Germinal center (tissue), 1 donor: ENCODE results near the gene LAPTM4A.

Experiments
- DNase-seq: peaks from one replicate; pipeline ENCODE4 v3.0.0; 2012; ENCODE audit warnings: mixed read lengths, low spot score

LAPTM4A gene

DNA sequence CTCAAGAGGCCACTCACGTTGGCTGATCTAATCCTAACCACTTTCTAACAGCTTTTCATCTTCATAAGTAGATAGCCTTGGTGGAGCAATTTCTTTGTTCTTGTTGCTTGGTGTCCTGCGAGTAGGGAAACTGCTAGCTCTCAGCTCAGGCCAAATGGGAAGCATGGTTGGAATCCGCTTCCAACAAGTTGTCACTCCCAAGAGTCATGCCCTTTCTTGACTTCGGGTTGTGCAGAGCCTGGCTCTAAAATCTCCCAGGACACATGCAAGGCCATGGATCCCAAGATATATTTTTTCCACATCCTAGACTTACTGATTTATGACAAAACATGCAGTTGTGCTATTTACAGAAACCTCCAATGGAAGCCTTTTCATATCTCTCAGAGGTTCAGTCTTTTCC lies 31.7 kb downstream of the LAPTM4A start:
- no peak for DNase-seq

DNA sequence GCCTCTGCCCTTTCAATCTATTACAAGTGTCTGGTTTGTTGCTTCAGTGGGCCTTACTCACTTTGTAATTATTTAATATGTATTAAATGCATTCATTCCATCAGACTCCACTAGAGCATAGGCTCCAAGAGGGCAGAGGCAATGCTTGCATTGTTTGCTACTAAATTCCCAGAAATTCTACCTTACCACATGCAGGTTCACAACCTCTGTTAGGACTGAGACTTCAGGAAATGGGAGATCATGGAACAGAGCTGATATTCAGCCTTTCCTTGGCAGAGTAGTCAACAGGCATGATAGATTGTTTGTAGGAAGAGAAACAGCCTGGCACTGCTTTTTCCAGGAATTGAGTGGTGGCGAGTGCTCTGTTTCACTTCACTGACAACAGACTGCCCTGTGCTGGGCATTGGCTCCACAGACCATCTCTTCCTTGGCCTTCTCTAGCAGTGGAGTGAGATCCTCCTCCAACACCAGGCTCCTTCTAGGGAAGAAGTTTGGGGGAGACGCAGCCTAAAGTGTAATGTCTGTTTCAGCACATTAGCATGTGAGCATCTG lies 32.8 kb downstream of the LAPTM4A start:
- DNase-seq = no peak

DNA sequence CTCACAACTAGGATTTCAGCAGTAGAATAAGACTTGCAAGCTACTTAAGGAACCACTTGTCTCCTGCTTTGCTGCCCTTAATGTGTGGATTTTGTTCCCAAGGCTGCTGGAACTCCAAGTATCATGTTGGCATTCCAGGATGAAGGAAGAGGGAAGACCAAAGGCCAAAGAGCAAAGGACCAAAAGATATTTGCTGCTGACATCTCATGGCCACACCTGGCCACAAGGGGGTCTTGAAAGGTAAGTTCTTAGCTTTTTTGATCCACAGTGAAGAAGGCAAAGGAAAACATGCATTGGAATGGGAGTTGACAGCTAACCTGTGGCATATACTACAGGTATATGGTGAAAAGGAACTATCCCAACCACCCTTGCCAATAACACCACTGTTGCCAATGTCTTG lies 35.1 kb downstream of the LAPTM4A start:
- no peak for DNase-seq

DNA sequence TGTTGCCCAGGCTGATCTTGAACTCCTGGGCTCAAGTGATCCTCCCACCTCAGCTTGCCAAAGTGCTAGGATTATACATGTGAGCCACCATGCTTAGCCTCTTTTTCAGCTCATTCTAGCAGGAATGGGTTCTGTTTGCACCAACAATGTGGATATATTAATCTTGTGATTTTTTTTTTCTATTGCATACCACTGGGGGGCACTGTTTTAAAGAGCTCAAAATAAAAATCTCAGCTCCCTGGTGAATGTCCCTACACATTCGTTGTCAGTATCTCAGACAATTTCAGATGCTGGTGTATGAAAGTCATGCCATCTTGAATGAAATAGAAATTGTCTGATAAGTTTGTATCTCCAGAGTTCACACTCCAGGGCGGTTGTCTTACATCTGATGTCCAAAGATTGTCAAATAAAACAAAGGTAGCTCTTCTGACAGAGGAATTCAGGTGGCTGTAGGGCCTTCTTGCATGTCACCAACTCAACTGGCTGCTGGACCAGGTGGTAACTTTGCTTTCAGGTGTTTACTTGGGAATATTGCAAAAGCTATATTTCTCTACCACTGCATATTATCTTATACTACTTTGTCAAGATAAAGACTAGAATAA lies 35.8 kb downstream of the LAPTM4A start:
- DNase-seq = peak; percentile 55

DNA sequence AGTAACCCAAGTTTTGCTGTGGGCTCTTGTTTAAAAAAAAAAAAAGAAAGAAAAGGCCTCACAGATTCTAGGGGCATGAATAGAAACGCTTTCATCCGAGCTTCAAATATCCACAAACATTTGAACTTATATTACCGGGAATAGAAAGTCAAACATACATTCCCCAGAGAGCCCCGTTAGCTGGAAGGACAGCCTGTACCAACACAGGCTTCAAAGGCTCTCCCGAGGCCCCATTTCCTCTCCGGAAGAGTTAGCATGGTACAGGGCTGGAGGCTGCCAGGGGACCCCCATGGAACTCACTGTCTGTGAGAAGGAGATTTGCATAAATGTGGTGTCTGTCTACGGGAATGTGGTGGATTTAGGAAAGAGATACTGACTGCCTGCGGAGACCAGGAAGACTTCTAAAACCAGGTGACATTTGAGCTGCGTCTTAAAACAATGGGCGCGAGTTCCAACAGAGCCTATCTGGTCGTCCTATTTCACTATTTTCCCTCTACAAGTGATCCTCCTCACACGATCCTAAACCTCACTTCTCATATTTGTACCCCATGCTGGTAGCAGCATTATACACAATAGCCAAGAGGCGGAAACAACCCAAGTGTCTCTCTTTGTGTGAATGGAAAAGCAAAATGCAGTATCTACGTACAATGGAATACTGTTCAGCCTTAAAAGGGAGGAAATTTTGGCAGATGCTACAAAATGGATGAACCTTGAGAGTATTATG lies 38.1 kb downstream of the LAPTM4A start:
- no peak for DNase-seq

DNA sequence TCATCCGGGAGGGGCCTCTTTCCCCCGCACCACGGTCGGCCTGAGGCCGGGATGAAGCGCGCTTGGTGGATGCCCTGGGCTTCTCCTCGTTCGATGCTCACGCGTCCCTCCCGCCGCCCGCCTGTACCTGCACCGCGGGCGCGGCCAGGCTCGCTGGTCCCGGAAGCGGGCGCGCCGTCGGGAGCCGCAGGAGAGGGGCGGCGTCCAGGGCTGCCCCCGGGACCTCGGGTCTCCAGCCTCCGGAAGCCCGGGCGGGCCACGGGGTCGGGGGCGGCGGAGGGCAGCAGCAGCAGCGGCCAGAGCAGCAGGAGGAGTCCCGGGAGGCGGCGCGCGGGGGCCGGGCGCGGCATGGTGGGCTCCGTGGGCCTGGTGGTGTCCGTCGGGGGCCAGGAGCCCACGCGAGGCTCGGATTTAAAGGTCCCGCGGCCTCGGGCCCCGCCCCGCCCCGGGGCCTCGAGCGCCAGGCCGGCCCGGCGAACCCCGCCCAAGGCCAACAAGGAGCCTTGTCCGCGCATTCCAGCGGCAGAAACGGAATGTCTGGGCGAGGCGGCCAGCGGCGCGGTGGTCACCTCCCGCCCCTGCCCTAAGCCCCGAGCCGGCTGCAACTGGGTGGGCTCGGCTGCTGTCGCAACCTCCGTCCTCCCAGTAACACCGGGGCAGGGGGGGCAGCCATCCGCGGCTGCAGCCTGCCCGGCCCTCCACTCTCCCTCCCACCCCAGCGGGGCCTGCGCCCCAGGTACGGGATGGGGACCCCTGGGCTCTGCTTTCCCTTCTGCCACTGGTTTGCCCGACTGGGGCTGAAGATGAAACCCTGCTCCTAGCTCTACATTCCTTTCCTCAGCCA lies 38.9 kb downstream of the LAPTM4A start, which contains the start of gene MATN3:
Gene MATN3 (minus strand): TSS at position 387 of the 844 bp plus-strand sequence. CDS start 37 bp downstream, at position 350.
- DNase-seq = peak; percentile 10

DNA sequence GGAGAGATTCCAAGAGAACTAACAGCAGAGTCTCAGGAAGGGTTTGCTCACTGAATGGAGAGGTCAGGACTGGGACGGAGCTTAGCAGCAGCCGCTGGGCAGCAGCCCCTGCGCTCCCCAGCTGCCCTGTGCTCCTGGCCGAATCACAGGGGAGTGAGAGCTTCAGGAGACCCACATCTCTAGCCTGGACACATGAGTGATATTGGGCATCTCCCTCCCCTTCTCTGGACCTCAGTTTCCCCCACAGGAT lies 39.5 kb downstream of the LAPTM4A start:
- DNase-seq = no peak

DNA sequence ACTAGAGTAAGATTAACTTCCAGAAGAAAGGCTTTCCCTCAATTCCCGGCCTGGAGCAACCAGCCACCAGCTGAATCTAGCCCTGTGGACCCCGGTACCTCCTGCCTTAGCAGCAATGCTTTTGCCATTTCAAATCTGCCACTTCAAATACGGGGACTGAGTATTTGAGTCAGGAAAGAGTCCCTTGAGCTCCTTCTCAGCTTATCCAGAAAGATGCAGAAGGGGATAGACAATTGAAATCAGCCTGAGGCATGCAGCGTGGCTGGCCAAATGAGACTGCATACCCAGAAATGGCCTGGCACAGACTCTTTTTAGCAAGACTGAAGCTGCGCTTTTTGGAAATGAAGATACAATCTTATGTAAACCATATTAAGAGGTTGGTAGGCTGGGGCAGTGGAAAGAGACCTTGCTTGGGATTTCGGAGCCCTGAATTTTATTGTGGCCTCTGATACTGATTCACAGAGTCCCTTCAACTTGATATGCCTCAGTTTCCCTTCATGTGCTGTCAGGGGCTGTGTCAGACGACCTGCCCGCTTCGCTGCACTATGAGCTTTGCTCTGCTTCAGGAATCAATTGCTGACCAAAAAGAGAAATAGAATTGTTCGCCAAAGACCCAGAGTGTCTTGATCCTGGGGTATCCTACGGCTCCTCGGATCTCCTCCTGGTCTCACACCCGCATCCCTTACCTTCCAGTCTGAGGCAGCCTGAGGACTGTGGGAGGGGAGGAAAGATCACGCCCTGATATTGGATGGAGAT lies 40.0 kb downstream of the LAPTM4A start:
- DNase-seq = no peak

DNA sequence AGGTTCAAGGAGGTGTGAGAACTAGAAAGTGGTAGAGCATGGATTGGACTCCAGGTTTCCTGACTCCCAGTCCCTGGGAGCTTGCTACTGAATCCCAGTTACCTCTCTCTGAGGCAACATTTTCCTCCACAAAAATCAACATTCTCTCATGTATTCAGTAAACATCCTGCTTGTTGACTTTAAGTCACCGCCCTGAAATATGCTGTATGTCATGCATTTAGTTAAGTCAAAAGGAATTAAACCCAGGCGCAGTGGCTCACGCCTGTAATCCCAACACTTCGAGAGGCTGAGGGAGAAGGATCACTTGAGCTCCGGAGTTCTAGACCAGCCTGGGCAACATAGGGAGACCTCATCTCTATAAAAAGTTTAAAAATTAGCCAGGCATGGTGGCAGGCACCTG lies 42.7 kb downstream of the LAPTM4A start:
- no peak for DNase-seq

DNA sequence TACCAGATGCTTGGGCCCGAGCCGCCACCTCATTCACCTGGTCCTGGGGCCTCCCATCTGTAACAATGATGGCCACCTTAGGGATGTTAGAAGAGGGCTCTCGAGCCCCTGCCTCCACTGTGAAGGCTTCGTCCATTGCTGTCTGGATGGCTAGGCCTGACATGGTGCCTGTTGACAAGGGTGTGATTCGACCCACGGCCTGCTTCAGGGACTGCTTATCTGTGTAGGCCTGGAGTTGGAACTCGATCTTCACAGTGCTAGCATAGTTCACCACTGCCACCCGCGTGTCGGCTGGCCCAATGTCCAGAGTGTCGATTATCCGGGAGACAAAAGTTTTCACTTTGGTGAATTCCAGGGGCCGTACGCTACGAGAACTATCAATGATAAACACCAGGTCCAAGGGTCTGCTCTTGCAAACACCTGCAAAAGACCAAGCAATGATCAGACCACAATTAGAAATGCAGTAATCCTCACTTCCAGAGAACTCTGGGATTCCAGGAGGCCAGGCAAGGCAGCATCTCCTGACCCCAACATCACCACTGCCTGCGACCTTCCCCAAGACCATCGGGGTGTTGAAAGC lies 45.4 kb downstream of the LAPTM4A start:
- no peak for DNase-seq

DNA sequence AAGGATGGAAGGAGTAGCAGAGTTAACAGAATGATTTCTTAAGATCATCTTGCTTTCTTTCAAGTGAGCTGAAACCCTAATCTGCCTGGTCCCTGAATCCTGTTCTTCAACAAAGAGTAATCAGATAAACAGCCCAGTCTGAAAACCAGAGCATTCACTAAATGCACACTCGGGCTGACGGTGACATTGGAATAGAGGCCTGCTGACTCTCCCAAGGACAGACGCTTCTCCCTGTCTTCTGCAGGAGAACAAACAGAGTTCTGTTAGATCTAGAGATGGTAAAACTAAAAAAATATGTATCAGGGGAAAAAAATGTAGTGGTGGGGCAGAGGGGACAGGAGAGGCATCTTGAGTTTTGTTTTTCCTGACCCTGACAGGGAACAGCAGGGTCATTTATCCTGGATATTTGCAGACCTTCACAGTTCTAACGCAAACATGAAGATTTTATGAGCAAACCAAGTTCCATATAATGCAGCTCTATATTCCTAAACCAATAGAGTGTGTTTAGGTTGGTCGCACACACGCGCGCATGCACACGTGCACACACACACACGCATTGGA lies 46.3 kb downstream of the LAPTM4A start:
- DNase-seq = no peak

DNA sequence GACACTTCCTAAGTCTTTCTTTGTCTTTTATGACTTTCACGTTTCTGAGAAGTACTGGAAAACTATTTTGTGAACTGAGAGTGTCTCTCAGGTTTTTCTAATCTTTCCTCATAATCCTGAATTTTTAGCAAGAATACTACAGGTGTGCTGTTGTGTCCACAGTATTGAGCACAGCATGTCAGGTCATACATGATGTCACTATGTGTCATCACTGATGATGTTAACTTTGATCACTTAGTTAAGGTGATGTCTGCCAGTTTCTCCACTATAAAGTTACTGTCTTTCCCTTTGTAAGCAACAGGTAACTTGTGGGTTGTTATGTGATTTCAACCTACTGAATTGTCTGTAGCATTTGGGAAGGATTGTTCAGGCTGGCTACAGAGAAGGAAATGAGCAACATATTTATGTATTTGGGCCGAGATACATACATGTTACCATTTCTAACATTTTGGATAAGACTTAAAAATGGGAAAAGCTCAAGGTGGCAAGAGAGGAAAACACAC lies 50.0 kb downstream of the LAPTM4A start:
- no peak for DNase-seq

DNA sequence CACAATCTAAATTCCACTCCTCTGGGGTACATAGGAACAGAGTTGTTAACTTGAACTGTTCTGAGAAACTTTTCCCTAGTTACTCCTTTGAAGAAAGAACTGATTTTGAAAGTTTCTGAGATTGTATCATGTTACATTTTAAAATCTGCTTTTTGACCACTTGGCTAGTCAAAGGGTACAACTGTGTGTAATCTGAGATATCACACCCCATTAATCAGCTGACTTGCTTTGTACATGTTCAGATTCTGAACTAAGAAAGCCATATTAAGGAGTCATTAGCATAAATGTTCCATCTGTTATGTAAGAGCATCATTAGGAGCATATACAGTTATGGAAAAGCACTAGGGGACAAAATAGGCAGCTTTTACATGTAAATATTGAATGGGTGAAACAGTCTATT lies 57.7 kb downstream of the LAPTM4A start:
- no peak for DNase-seq

DNA sequence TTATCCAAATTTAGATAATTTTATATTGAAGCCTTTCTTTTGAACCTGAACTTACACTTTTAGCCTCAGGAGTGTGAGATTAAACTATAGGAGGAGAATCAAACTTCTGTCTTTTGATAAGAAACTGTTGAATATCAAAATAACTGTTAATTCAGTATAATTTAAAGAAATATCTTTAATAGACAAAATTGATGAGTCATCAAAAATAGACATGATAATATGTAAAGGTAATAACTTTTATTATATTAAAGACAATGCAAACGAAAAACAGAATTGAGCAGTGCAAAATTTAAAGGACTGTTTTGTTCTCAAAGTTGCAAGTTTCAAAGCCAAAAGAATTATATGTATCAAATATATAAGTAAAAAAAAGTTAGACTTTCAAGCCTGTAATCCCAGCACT lies 59.5 kb downstream of the LAPTM4A start:
- DNase-seq = no peak

DNA sequence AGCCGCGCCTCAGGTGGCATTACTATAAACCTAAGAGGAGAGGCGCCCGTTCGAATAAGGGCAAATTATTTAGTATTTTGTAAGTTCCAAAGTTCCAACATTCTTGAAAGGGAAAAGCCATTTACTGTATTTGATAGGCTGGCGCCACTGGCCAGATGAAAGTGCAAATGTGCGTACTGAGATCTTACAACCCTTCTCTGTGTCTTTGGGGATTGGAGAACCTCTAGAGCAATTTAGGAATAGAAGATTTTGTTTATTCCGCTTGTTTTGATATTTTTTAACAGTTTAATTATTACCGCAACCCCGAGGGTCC lies 61.1 kb downstream of the LAPTM4A start:
- DNase-seq = no peak

DNA sequence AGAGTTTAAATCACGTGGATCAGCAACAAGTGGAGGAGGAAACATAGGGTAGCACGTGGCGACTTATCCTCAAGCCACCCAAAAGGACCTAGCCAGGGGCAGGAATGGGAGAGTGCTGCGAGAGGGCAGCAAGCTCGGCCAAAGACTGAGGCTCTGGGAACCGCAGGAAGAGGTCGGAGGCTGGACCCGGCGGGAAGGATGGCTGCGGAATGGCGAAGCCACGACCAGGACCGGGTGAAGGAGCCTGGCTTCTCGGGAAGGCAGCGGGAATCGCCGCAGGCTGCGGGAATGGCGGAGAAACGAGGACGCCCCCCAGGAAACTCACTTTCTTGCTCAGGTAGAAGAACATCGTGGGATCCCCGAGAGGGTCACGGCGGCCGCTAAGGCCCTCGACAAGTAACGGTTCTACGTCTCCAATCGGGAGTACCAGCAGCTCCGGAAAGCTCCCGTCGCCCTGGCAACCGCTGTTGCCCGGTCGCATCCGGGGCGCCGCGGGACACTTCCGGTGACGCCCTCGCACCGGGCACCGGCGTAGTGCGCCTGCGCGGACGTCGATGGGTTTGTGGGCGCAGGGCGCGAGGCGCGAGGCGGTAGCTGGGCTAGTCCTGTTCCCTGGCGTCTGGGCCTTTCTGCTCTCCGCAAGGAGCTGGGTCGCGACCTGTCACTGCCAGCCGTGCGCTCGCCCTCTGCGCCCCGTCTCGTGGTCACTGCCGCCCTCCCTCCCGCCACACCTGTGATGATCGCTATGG lies 61.6 kb downstream of the LAPTM4A start, which contains the start of gene WDR35:
Gene WDR35 (minus strand): TSS at position 439 of the 749 bp plus-strand sequence. CDS start 90 bp downstream, at position 349.
- peak; percentile 97 for DNase-seq

DNA sequence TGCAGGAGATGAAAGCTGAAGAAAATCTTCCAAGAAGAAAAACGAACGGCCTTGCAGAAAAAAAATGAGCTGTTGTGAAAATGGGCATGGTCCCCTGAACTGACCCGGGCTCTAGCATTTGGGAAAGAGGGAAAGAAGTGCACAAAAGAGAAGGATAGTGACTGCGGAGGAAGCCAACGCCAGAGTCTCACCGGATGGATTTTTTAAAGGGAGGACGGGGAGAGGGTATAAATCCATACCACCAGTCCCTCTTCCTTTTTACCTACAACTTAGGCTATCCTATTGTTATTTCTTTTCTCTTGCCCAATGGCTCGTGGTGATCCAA lies 62.1 kb downstream of the LAPTM4A start:
- no peak for DNase-seq

DNA sequence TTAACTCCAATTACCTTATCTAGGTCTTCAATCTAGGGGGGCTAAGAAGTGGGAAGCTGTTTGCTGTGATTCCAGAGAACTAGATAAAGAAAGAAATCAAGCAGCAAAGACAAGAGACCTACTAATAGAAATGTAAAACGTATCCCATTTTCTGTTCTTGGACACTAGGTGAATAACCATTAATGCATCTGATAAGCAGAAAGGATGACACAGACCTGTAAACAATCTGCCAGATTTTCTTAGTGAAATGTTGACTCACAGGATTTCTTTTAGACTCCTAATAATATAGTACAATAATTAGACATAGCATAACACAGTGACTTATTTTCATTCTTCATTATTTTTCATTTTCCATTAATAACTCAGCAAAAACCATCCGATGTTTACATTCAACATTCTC lies 62.8 kb downstream of the LAPTM4A start:
- DNase-seq = no peak

DNA sequence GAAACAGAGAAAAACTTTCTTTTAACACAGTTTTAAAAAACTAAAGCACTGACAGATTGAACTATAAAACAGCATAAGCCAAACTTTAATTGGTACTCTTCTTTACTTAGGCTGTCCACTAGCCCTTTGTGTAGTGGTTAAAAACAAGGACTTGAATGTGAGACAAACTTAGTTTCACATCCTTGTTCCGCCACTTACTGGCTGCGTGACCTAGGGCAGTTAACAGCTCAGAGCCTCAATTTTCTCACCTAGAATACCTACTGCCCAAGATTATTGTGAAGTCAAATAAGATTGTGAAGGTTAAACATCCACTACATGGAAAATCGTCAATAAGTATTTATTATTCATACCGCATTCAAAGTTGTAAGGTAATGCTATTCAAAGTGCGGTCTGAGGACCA lies 63.5 kb downstream of the LAPTM4A start:
- peak; percentile 13 for DNase-seq
